ENCODE results near the gene TXNRD2.

The TXNRD2 gene

GRCh38 chr22:19941365-19942082 lies at the start of gene TXNRD2, which contains the start of gene COMT:
TSS of gene TXNRD2 (minus strand) at chr22:19941818. CDS start at chr22:19941803, 15 bp downstream.
TSS of gene COMT (plus strand) at chr22:19941772. CDS start at chr22:19962527, 20,755 bp downstream.
- Histone ChIP-seq H3K9me3 (ENCODE audit: control insufficient read depth in 5 of 5, low read length in 5 of 5) (no peaks in the 10 kb centered on the region), H3K27me3 (ENCODE audit: control insufficient read depth in 5 of 5, insufficient read depth in 4 of 5, low read length in 5 of 5) (no peaks in the 10 kb centered on the region), H3K4me1 (ENCODE audit: control insufficient read depth in 5 of 5, insufficient read depth in 5 of 5, low read length in 5 of 5) (peaks cover 9 to 36% (median 33%) of the 10 kb centered on the region in 5 donors), H3K4me3 (ENCODE audit: low read depth in 1 of 5, low read length in 5 of 5) (peak within 1 kb of the TSS; percentile 70 to 92 (median 89)), H3K36me3 (ENCODE audit: control insufficient read depth in 5 of 5, insufficient read depth in 5 of 5, low read length in 5 of 5) (no peaks in the 10 kb centered on the region), H3K27ac (ENCODE audit: low read depth, low read length) (peak within 1 kb of the TSS; percentile 86), H3K9ac (ENCODE audit: low read length in 5 of 5) (peak within 1 kb of the TSS; percentile 92 to 97 (median 94))

- H3K9me3 ChIP-seq (ENCODE audit: control insufficient read depth in 5 of 5, low read length in 5 of 5): no peaks in the 10 kb centered on the region
- peaks cover 2 to 71% (median 51%) of the 10 kb centered on the region in 5 donors for H3K4me1 ChIP-seq (ENCODE audit: control insufficient read depth in 5 of 5, insufficient read depth in 5 of 5, low read length in 5 of 5)
- H3K36me3 ChIP-seq (ENCODE audit: control insufficient read depth in 5 of 5, insufficient read depth in 5 of 5, low read length in 5 of 5): no peaks in the 10 kb centered on the region
- no peaks in the 10 kb centered on the region for H3K27me3 ChIP-seq (ENCODE audit: control insufficient read depth in 5 of 5, insufficient read depth in 4 of 5, low read length in 5 of 5)
- no peak overlapping the region for H3K4me3 ChIP-seq (ENCODE audit: low read depth in 1 of 5, low read length in 5 of 5)
- H3K27ac ChIP-seq (ENCODE audit: low read depth, low read length): no peak overlapping the region
- no peak overlapping the region for H3K9ac ChIP-seq (ENCODE audit: low read length in 5 of 5)
Observed at GRCh38 chr22:19991395-19991644, 49.7 kb upstream of the TXNRD2 start.

GRCh38 chr22:19990609-19991394 lies 49.2 kb upstream of the TXNRD2 start:
- peaks cover 4 to 71% (median 51%) of the 10 kb centered on the region in 5 donors for H3K4me1 ChIP-seq (ENCODE audit: control insufficient read depth in 5 of 5, insufficient read depth in 5 of 5, low read length in 5 of 5)

GRCh38 chr22:19990188-19990587 lies 48.6 kb upstream of the TXNRD2 start:
- Histone ChIP-seq H3K27ac (ENCODE audit: low read depth, low read length) (no peak overlapping the region), H3K9ac (ENCODE audit: low read length in 5 of 5) (no peak overlapping the region), H3K36me3 (ENCODE audit: control insufficient read depth in 5 of 5, insufficient read depth in 5 of 5, low read length in 5 of 5) (no peaks in the 10 kb centered on the region), H3K4me3 (ENCODE audit: low read depth in 1 of 5, low read length in 5 of 5) (no peak overlapping the region), H3K4me1 (ENCODE audit: control insufficient read depth in 5 of 5, insufficient read depth in 5 of 5, low read length in 5 of 5) (peaks cover 3 to 70% (median 50%) of the 10 kb centered on the region in 5 donors), H3K9me3 (ENCODE audit: control insufficient read depth in 5 of 5, low read length in 5 of 5) (no peaks in the 10 kb centered on the region), H3K27me3 (ENCODE audit: control insufficient read depth in 5 of 5, insufficient read depth in 4 of 5, low read length in 5 of 5) (no peaks in the 10 kb centered on the region)

More at GRCh38 chr22:19990609-19991394, 49.2 kb upstream of the TXNRD2 start:
- no peak overlapping the region for H3K9ac ChIP-seq (ENCODE audit: low read length in 5 of 5)
- H3K27me3 ChIP-seq (ENCODE audit: control insufficient read depth in 5 of 5, insufficient read depth in 4 of 5, low read length in 5 of 5): no peaks in the 10 kb centered on the region
- no peak overlapping the region for H3K27ac ChIP-seq (ENCODE audit: low read depth, low read length)
- H3K4me3 ChIP-seq (ENCODE audit: low read depth in 1 of 5, low read length in 5 of 5): no peak overlapping the region
- no peaks in the 10 kb centered on the region for H3K36me3 ChIP-seq (ENCODE audit: control insufficient read depth in 5 of 5, insufficient read depth in 5 of 5, low read length in 5 of 5)
- no peaks in the 10 kb centered on the region for H3K9me3 ChIP-seq (ENCODE audit: control insufficient read depth in 5 of 5, low read length in 5 of 5)

GRCh38 chr22:19989725-19990067 lies 48.1 kb upstream of the TXNRD2 start:
- H3K27ac ChIP-seq (ENCODE audit: low read depth, low read length): no peak overlapping the region
- peaks cover 3 to 70% (median 50%) of the 10 kb centered on the region in 5 donors for H3K4me1 ChIP-seq (ENCODE audit: control insufficient read depth in 5 of 5, insufficient read depth in 5 of 5, low read length in 5 of 5)
- H3K36me3 ChIP-seq (ENCODE audit: control insufficient read depth in 5 of 5, insufficient read depth in 5 of 5, low read length in 5 of 5): no peaks in the 10 kb centered on the region

GRCh38 chr22:19988965-19989724 lies 47.5 kb upstream of the TXNRD2 start:
- peaks cover 3 to 74% (median 51%) of the 10 kb centered on the region in 5 donors for H3K4me1 ChIP-seq (ENCODE audit: control insufficient read depth in 5 of 5, insufficient read depth in 5 of 5, low read length in 5 of 5)
- H3K27ac ChIP-seq (ENCODE audit: low read depth, low read length): no peak overlapping the region
- no peaks in the 10 kb centered on the region for H3K36me3 ChIP-seq (ENCODE audit: control insufficient read depth in 5 of 5, insufficient read depth in 5 of 5, low read length in 5 of 5)

More at GRCh38 chr22:19989725-19990067, 48.1 kb upstream of the TXNRD2 start:
- no peaks in the 10 kb centered on the region for H3K9me3 ChIP-seq (ENCODE audit: control insufficient read depth in 5 of 5, low read length in 5 of 5)
- no peak overlapping the region for H3K4me3 ChIP-seq (ENCODE audit: low read depth in 1 of 5, low read length in 5 of 5)
- no peak overlapping the region for H3K9ac ChIP-seq (ENCODE audit: low read length in 5 of 5)
- H3K27me3 ChIP-seq (ENCODE audit: control insufficient read depth in 5 of 5, insufficient read depth in 4 of 5, low read length in 5 of 5): no peaks in the 10 kb centered on the region

GRCh38 chr22:19988331-19988808 lies 46.8 kb upstream of the TXNRD2 start:
- no peak overlapping the region for H3K27ac ChIP-seq (ENCODE audit: low read depth, low read length)

More at GRCh38 chr22:19988965-19989724, 47.5 kb upstream of the TXNRD2 start:
- Histone ChIP-seq H3K4me3 (ENCODE audit: low read depth in 1 of 5, low read length in 5 of 5) (no peak overlapping the region), H3K9me3 (ENCODE audit: control insufficient read depth in 5 of 5, low read length in 5 of 5) (no peaks in the 10 kb centered on the region), H3K27me3 (ENCODE audit: control insufficient read depth in 5 of 5, insufficient read depth in 4 of 5, low read length in 5 of 5) (no peaks in the 10 kb centered on the region), H3K9ac (ENCODE audit: low read length in 5 of 5) (no peak overlapping the region)

GRCh38 chr22:19987394-19988306 lies 46.0 kb upstream of the TXNRD2 start:
- H3K4me3 ChIP-seq (ENCODE audit: low read depth in 1 of 5, low read length in 5 of 5): peak overlapping the region in 1 of 5 donors; percentile 44
- H3K27me3 ChIP-seq (ENCODE audit: control insufficient read depth in 5 of 5, insufficient read depth in 4 of 5, low read length in 5 of 5): no peaks in the 10 kb centered on the region
- H3K4me1 ChIP-seq (ENCODE audit: control insufficient read depth in 5 of 5, insufficient read depth in 5 of 5, low read length in 5 of 5): peaks cover 3 to 70% (median 46%) of the 10 kb centered on the region in 5 donors
- no peaks in the 10 kb centered on the region for H3K36me3 ChIP-seq (ENCODE audit: control insufficient read depth in 5 of 5, insufficient read depth in 5 of 5, low read length in 5 of 5)
- H3K9ac ChIP-seq (ENCODE audit: low read length in 5 of 5): no peak overlapping the region
- H3K27ac ChIP-seq (ENCODE audit: low read depth, low read length): no peak overlapping the region
- H3K9me3 ChIP-seq (ENCODE audit: control insufficient read depth in 5 of 5, low read length in 5 of 5): no peaks in the 10 kb centered on the region

More at GRCh38 chr22:19988331-19988808, 46.8 kb upstream of the TXNRD2 start:
- Histone ChIP-seq H3K27me3 (ENCODE audit: control insufficient read depth in 5 of 5, insufficient read depth in 4 of 5, low read length in 5 of 5) (no peaks in the 10 kb centered on the region), H3K36me3 (ENCODE audit: control insufficient read depth in 5 of 5, insufficient read depth in 5 of 5, low read length in 5 of 5) (no peaks in the 10 kb centered on the region), H3K9ac (ENCODE audit: low read length in 5 of 5) (no peak overlapping the region), H3K4me1 (ENCODE audit: control insufficient read depth in 5 of 5, insufficient read depth in 5 of 5, low read length in 5 of 5) (peaks cover 3 to 74% (median 51%) of the 10 kb centered on the region in 5 donors), H3K4me3 (ENCODE audit: low read depth in 1 of 5, low read length in 5 of 5) (no peak overlapping the region), H3K9me3 (ENCODE audit: control insufficient read depth in 5 of 5, low read length in 5 of 5) (no peaks in the 10 kb centered on the region)
